Kidney glomerular epithelial cell (primary cell): ENCODE measurements around the gene IL20RA.
"Not testable (repeated sequence)": the region's sequence is repeated elsewhere in the genome, so short reads cannot be mapped to it uniquely, and the experiment has no call there.

ENCODE experiments used
- DNase-seq: peaks from one replicate; lab custom pipeline; 2025; lab: John Stamatoyannopoulos, UW

The IL20RA gene, protein sequence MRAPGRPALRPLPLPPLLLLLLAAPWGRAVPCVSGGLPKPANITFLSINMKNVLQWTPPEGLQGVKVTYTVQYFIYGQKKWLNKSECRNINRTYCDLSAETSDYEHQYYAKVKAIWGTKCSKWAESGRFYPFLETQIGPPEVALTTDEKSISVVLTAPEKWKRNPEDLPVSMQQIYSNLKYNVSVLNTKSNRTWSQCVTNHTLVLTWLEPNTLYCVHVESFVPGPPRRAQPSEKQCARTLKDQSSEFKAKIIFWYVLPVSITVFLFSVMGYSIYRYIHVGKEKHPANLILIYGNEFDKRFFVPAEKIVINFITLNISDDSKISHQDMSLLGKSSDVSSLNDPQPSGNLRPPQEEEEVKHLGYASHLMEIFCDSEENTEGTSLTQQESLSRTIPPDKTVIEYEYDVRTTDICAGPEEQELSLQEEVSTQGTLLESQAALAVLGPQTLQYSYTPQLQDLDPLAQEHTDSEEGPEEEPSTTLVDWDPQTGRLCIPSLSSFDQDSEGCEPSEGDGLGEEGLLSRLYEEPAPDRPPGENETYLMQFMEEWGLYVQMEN

DNA sequence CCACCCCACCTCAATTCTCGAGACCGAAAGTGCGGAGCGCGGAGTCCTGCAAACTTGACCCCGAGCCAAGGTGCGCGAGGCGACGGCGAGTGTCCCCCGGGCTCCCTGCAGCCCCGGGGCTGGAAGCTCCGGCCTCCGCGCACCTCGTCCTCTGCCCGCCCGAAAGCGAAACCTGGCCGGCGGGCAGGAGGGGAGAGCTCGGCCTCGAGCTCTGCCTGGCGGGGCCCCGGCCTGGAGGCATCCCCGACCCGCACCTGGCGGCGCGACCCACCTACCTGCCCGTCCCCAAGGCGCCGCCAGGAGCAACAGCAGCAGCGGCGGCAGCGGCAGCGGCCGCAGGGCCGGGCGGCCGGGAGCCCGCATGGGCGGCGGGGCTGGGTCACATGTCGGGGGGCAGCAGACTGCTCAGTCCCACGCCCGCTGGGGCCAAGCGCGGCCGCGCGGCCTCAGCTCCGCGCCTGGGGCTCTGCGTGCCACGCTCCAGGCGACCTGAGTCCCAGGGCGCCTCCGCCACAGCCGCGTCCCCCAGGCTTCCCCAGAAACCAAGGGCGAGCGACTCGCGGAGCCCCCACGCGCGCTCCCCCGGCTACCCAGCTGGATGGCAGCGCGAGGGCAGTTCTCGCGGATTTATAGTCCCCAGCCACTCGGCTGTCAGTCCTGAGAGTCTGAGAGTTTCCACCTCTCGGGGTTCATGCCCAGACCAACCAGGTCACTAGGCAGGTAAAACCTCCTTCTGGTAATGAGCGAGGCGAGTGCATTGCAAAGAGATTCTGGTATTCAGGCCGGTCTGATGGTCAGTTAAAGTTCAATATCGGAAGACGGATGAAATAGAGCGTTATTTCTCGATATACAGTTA, at the start of gene IL20RA:
Gene IL20RA (minus strand): TSS at position 600 of the 856 bp plus-strand sequence. CDS start 237 bp downstream, at position 363.
- peak; percentile 4 for DNase-seq

DNA sequence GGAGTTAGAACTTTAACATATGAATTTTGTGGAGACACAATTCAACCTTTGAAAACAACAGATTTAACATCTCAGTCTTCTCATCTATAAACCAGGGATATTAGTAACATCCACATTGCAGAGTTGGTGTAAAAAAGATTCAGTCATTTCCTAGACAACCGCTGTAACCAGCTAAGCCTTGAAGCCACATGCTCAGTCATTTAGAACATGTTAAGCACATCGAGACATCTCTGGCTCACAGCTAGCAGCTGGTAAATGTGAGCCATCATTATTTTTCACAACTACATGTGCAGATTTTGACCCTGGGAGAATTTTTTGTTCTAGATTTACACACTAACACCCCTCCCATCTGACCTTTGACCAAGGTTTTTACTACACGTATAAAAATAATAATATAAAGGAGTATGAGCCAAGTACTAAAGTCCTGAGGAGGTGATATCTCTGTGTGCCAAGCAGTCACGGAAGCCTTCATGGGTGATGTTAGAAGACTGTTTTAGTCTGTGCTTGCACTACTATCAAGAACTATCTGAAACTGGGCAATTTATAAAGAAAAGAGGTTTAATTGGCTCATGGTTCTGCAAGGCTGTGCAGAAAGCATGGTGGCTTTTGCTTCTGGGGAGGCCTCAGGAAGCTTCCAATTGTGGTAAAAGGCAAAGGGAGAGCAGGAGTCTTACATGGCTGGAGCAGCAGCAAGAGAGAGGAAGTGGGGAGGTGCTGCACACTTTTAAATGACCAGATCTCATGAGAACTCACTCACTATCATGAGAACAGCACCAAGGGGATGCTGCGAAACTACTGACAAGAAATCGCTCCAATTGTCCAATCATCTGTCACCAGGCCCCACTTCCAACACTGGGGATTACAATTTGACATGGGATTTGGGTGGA, 48.7 kb upstream of the IL20RA start:
- no peak for DNase-seq

DNA sequence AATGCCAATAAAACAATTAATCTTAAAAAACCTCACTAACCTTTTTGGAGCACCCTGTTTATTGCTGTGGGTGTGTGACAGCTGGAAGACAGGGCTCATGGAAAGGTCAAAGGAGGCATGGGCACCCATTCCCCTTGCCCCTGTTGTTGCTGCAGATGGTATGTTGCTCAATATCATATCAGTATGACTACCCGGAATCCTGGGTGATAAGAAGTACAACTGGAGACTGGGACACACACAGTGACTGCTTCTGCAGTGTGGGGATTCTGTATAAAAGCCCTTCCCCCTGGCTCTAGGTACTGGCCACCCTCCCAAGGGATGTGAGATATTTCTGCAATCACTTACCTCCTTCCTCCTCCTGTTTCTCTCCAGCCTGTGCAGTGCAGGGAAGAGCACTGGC, 47.3 kb upstream of the IL20RA start:
- no peak for DNase-seq

DNA sequence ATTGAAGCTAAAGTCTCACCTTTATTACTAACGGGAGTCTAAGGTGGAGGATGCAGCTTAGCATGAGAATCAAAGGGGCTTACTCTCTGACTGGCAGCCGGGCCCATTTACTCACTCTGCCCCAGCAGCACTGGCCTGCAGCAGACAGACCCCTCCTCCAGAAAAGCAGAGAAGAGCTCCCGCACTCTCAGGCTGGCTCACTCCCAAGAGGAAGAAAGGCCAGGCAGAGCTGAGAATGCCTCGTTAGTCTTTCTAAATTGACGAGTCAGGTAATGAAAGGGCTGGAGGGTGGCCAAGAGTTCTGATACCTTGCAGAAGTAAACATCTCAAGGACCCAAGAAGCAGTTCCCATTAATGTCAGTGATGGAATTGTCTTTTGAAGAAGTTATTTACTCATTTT, 44.5 kb upstream of the IL20RA start:
- DNase-seq, result peak; percentile 10

DNA sequence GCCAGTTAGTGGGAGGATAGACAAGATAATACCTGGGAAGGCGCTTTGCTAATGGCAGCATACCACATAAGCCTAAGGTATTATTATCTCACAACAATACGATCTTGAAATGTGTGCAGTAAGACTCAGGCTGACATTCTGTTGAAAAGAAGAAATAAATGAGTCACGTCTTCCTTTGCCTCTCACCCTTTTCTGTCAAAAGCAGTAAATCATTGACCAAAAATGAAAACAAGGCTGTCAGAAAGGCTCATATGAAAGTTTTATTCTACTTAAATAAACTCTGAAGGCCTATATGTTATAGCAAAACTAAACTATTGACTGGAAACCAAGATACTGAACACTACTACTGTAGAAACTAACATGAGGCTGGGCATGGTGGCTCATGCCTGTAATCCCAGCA, 43.1 kb upstream of the IL20RA start:
- peak; percentile 49 for DNase-seq

DNA sequence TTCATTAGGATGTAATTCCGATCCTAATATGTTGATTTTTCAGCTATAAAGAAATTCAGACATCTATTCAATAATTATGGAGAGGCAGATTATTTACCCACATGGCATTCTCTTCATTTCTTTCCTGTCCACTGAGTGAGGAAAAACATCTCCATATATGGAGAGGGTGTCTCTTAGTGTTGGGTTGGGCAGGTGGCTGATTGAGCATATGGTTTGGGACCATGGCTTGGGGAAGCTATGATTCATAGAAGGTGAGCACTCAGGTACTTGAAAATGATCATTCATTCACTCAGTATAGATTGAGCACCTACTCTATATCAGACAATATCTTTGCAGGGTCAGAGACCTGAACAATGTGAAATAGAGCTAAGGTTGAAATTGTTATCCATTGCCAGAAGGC, 41.3 kb upstream of the IL20RA start:
- peak; percentile 42 for DNase-seq

DNA sequence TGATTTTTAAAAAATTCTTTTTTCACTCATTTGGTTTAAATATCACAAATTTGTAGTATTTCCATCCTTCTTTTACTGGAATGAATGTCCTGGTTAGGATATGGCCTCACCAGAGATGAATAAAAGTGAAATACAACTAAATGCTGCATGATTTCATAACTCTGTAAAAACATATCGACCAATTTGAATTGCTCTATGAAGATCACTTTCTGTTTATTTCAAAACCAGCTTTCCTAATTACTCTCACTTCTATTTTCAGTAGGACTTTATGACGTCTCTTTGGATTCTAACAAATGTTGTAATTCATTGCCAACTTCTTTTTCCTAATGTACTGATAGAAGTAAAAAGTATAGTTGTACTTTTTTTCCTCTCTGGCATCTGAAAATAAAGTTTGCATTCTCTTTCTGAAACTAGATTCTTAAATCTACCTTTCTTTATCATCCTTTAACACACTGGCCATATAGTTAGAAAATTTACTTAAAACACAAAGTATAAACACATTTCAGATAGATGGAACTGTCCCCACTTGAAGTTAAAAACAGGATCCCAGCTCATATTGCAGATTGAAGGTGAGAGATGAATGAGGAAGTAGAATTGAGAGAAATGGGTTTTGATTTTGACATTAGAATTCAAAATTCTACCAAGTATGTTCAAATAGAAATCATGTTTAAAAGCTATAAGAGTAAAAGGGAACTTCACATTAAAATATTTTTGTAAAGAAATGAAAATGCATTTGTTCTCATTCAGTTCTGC, 40.3 kb upstream of the IL20RA start:
- no peak for DNase-seq

DNA sequence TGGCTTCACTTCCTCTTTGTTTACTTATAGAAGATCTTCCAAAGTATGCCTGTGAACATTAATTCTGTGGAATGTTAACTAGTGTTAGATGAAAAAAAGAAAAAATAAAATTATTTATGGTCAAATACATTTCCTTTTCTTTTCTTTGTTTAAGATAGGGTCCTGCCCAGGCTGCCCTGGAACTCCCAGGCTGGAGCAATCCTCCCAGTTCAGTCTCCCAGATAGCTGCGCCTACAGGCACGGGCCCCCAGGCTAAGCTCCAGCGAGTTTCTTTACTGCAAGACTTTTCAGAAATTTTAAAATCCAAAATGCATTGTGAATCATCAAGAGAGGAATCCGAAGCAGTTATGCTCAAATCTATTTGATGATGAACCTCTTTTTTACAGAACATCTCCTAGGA, 39.3 kb upstream of the IL20RA start:
- peak; percentile 39 for DNase-seq

DNA sequence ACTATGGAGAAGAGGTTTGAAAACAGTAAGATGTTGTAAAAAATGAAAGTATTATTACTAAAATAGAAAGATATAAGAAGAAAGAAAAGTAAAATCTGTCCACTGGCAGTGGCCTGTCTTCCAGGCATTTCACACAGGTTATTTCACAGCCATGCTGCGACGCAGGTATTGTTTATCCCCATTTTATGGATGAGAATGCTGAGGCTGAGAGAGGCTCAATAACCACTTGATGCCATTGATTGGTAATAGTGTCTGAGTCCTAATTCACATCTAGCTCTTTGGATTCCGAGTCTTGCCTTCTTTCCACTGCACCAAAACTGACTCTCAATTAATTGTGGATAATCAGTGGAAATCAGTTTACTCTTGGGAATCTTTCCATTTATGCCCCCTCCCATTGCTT, 37.2 kb upstream of the IL20RA start:
- no peak for DNase-seq

DNA sequence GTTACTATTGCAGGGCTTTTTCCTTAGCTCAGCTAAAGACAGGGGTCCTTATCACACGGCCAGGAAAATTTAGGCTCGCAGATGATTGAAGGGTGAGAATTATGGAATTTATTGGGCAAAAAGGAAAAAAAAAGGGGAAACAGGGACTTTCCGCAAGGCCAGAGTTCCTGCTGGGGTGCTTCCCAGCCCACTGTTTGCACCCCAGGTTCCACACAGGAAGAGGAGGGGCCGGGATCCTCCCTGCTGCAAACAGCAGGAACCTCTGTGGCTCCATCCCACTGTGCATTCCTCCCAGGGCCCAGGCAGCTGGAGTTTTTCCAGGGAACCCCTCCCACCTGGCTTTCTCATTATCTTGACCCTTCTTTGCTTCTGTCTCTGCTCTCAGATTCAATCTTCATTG, 35.9 kb upstream of the IL20RA start:
- peak; percentile 7 for DNase-seq

DNA sequence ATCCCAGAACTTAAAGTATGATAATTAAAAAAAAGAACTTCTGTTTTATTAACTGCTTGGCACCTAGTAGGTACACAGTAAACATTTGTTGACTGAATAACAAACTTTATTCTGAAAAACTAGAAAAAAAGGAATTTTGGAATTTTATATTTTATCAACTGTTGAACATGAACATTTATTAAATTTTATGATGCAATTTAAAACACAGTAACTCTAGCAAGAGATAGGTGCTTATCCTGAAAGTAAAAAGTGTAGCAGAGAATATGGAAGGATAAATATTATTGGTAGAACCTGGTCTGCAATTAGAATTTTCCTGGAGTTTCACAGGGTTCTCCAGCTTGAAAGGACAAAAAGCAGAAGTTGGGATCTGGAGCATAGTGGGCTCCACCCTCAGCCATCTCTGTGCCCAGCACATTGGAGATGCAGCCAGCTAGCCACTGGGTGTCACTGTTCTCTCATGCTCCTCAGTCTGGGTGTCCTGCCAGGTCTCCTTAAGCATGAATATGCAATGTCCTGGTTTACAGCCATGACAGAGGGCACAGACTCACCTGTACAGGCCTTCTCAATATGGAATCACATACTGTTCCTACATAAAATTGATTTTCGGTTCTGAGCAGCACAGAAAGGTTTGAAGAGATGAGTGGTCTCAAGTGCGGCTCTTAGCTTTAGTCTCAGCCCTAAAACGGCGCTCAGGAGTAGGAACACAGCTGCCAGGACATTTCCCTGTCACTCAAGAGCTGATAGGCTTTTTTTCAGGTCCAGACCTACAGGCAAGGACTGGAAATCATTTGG, 31.7 kb upstream of the IL20RA start:
- peak; percentile 57 for DNase-seq

DNA sequence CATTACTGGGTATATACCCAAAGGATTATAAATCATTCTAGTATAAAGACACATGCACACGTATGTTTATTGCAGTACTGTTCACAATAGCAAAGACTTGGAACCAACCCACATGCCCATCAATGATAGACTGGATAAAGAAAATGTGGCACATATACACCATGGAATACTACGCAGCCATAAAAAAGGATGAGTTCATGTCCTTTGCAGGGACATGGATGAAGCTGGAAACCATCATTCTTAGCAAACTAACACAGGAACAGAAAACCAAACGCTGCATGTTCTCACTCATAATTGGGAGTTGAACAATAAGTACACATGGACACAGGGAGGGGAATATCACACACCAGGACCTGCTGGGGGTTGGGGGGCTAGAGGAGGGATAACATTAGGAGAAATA, 31.0 kb upstream of the IL20RA start:
- not testable (repeated sequence) for DNase-seq

DNA sequence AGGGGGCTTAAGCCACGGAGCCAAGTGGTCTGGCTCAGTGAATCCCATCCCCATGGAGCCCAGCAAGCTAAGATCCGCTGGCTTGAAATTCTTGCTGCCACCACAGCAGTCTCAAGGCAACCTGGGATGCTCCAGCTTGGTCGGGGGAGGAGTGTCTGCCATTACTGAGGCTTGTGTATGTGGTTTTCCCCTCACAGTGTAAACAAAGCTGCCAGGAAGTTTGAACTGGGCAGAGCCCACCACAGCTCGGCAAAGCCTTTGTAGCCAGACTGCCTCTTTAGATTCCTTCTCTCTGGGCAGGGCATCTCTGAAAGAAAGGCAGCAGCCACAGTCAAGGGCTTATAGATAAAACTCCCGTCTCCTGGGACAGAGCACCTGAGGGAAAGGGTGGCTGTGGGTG, 25.5 kb upstream of the IL20RA start:
- no peak for DNase-seq

DNA sequence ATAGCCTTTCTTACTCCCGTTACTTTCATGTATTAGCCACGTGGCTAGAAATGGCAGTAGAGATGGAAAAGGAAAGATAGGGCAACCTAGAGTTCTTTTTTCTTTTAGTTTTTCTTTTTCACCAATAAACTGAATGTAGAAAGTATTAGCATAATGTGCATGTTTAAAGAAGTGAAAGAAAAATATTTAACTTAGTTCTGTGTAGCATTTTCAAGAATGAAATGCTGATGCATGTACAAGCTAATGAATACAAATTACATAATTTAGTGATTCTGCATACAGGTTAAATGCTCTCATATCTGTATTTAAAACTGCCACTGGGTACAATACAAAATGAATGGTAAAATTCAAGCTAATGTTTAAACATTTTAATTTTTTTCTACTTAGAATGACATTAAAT, 22.6 kb upstream of the IL20RA start:
- no peak for DNase-seq

DNA sequence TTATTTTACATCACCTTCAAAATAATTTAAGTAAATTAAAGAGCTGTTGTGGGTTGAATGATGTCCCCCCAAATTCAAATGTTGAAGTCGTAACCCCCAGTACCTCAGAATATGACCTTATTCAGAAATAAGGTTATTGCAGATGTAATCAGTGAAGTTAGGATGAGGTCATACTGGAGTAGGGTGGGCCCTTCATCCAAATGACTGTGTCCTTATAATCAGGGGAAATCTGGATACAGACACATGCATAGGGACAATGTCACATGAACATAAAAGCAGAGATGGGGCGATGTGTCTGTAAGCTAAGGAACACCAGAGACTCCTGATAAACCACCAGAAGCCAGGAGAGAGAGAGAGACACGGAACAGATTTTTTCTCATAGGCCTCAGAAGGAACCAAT, 13.3 kb upstream of the IL20RA start:
- DNase-seq, result no peak

DNA sequence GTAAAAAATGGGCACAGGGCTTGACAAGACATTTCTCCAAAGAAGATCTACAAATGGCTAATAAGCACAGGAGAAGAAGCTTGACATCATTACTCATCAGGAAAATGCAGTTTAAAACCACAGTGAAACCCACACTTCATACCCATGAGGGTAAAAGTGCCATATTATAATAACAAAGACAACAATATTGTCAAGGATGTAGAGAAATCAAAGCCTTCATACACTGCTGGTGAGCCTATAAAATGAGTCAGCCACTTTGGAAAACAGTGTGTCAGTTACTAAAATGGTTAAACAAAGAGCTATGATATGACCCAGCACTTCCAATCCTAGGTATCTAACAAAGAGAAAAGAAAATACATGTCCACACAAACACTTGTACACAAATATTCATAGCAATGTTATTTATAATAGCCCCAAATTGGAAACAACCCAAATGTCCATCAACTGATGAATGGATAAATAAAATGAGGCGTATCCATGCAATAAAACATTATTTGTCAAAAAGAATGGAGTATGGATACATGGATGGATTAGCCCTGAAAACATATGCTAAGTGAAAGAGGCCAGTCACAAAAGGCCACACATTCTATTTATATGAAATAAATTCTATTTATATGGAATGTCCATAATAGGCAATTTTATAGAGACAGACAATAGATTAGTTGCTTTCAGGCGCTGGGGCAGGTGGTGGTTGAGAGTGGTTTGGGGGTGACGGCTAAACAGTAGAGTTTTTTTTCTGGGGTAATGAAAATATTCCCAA, 11.5 kb upstream of the IL20RA start:
- DNase-seq, result peak; percentile 55

DNA sequence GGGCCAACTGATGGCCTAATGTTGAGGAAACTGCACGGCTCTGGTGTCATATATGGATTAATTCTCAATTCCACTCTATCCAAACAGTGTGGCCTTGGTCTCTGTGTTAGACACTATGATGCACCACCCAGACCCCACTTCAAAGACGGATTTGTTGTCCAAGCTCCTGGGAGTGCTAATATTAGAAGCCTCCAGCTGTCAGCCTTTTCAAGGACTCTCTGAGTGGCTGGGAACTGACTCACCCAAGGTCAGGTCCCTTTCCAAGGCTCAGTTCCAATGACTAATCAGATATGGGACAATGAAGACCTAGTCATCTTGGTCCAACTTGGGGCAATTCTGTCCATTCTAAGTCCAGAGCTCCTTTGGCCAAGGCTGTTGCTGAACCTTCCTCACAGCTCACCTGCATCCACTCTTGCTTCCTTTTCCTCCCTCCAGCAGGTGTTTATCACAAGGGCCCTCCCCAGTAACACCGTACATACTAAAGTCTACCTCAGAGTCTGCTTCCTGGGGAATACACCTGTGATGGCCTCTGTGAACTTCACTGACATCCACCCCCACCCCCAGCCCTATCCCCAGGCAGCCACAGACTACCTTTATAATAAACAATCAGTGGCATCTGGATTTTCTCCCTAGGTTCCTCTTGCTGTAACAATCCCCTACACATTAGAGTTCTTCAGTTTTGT, 7.2 kb upstream of the IL20RA start:
- no peak for DNase-seq

DNA sequence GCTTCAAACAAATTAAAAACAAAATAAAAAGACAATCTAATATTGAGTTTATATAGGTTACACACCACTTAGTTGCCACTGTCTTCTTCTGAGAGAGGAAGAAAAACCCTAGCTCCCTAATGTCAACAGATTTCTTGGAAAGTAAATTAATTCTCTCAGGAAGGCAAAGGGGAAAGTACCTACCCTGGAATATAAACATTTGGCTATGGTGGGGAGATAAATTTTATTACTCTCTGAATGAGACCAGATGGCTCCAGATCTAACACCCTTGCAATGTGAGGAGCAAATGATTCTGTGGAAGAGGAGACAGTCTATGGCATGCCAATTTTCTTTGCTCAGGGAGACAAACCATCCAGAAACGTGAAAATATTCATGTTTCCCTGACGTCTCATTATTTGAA, 4.3 kb upstream of the IL20RA start:
- DNase-seq, result no peak

DNA sequence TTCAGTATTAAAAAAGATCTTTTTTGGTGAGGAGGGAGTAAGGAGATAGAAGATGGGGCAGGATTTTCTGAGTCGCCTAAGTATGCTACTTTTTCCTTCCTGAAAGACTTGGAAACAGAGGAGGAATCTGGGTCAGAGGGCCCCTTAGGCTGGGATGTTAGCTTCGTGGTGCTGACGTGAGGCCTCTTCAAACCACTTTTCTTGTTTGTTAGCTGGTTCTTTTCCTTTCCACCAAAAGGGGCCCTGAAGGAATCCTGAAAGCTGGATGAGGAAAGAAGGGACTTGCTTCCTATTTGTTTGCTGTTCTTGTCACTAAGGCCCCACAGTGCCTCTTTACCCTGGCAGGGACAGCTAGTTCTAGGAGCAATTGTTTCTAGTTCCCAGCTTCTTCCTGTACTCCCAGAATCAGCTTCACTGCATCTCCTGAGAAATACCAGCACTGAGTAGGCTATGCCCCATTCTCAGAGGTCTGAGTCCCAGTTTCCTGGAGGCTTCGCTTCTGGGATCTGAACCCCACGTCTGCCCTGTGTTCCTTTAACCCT, 2.2 kb upstream of the IL20RA start:
- DNase-seq, result no peak
